SU-DHL-6 (cell line): ENCODE data around the gene SLC10A1.

Experiments
- H2AFZ ChIP-seq: fragments of 200-600 bp; sonication (generic); 2 replicates; pipeline ENCODE4 v1.6.1; 2014; ENCODE audit warnings: low read depth, mild to moderate bottlenecking, moderate library complexity, mixed read lengths, antibody characterized with exemption, low read length; ENCODE audit not compliant: severe bottlenecking
- H3F3A ChIP-seq: fragments of 200-600 bp; shearing (Covaris generic); 2 replicates; pipeline ENCODE4 v1.6.0; 2016; ENCODE audit warnings: antibody characterized with exemption, mild to moderate bottlenecking; ENCODE audit not compliant: insufficient read depth
- H3K27ac ChIP-seq: fragments of 200-600 bp; sonication (generic); 2 replicates; pipeline ENCODE4 v1.5.1; 2016; ENCODE audit warnings: low read depth, mild to moderate bottlenecking, low read length, moderate library complexity, mixed read lengths
- H3K27me3 ChIP-seq: fragments of 200-600 bp; sonication (generic), shearing (Covaris generic); 2 replicates; pipeline ENCODE4 v1.6.0; 2014; ENCODE audit warnings: mild to moderate bottlenecking, low read length
- H3K36me3 ChIP-seq: fragments of 200-600 bp; sonication (generic); 2 replicates; pipeline ENCODE4 v1.6.1; 2014; ENCODE audit warnings: mild to moderate bottlenecking, low read length, mixed read lengths
- H3K4me2 ChIP-seq: fragments of 300-600, 200-600 bp; shearing (Covaris generic), sonication (generic); 2 replicates; pipeline ENCODE4 v1.6.0; 2014; ENCODE audit warnings: low read length, low read depth, mild to moderate bottlenecking; ENCODE audit not compliant: poor library complexity, severe bottlenecking
- H3K4me3 ChIP-seq: fragments of 200-600 bp; sonication (generic); 2 replicates; pipeline ENCODE4 v1.5.1; 2014; ENCODE audit warnings: antibody characterized with exemption, low read length, mild to moderate bottlenecking, mixed read lengths; ENCODE audit not compliant: insufficient read depth, poor library complexity, severe bottlenecking
- H3K79me2 ChIP-seq: fragments of 200-600 bp; sonication (generic); 2 replicates; pipeline ENCODE4 v1.6.1; 2014; ENCODE audit warnings: mild to moderate bottlenecking, low read length, moderate library complexity; ENCODE audit not compliant: insufficient read depth
- H3K9ac ChIP-seq: fragments of 200-600 bp; sonication (generic); 2 replicates; pipeline ENCODE4 v1.7.0; 2014; ENCODE audit warnings: mild to moderate bottlenecking, low read length
- H3K9me2 ChIP-seq: fragments of 200-600 bp; sonication (generic); replicated peaks from 2 replicates; pipeline ENCODE4 v1.6.1; 2014; ENCODE audit warnings: low read length; ENCODE audit not compliant: insufficient read depth
- H3K9me3 ChIP-seq: fragments of 200-600 bp; sonication (generic); 2 replicates; pipeline ENCODE4 v1.6.1; 2014; ENCODE audit warnings: low read length, mixed read lengths; ENCODE audit not compliant: insufficient read depth
- H4K20me1 ChIP-seq: fragments of 200-600 bp; sonication (generic); 2 replicates; pipeline ENCODE4 v1.6.1; 2014; ENCODE audit warnings: low read depth, mild to moderate bottlenecking, antibody characterized with exemption, low read length, moderate library complexity, mixed read lengths
- EZH2phosphoT487 ChIP-seq: fragments of 200-600 bp; sonication (generic), shearing (Covaris generic); conservative IDR thresholded peaks from 2 replicates; pipeline ENCODE4 v1.6.1; 2018; ENCODE audit warnings: mild to moderate bottlenecking, antibody characterized with exemption, low read length, moderate library complexity, mixed read lengths
- TF ChIP-seq, protein P1 (sequence below): fragments of 200-600 bp; sonication (generic); IDR thresholded peaks from one replicate; pipeline ENCODE4 v1.5.1; 2017; ENCODE audit warnings: antibody characterized with exemption, mild to moderate bottlenecking, low read length, moderate library complexity; ENCODE audit not compliant: insufficient read depth, poor library complexity, severe bottlenecking

The SLC10A1 gene

DNA sequence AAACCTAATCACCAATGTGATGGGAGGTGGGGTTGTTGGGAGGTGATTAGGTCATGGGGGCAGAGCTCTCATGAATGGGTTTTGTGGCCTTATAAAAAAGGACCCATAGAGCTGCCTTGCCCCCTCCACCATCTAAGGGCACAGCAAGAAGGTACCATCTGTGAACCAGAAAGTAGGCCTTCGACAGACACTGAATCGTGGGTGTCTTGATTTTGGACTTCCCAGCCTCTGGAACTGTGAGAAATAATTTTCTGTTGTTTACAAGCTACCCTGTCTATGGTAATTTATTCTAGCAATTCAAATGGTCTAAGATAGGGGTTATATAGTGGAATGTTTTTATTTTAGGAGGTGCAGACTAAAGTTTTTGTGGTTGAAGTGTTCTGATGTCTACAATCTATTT, 7.9 kb upstream of the SLC10A1 start:
- no peaks in the 10 kb centered on the region for H4K20me1 ChIP-seq

GRCh38 chr14:69803753-69804152, 6.7 kb upstream of the SLC10A1 start:
- Histone ChIP-seq H3K79me2 (no peaks in the 10 kb centered on the region), H3K27me3 (no peaks in the 10 kb centered on the region), H3F3A (no peaks in the 10 kb centered on the region), H3K4me2 (no peak overlapping the region), H3K4me3 (no peak overlapping the region), H2AFZ (no peak overlapping the region), H3K9ac (no peak overlapping the region), H3K9me3 (no peaks in the 10 kb centered on the region), H3K36me3 (no peaks in the 10 kb centered on the region), H3K9me2 (no peaks in the 10 kb centered on the region), H4K20me1 (no peaks in the 10 kb centered on the region), H3K27ac (no peak overlapping the region)
- TF ChIP-seq, protein P1, sequence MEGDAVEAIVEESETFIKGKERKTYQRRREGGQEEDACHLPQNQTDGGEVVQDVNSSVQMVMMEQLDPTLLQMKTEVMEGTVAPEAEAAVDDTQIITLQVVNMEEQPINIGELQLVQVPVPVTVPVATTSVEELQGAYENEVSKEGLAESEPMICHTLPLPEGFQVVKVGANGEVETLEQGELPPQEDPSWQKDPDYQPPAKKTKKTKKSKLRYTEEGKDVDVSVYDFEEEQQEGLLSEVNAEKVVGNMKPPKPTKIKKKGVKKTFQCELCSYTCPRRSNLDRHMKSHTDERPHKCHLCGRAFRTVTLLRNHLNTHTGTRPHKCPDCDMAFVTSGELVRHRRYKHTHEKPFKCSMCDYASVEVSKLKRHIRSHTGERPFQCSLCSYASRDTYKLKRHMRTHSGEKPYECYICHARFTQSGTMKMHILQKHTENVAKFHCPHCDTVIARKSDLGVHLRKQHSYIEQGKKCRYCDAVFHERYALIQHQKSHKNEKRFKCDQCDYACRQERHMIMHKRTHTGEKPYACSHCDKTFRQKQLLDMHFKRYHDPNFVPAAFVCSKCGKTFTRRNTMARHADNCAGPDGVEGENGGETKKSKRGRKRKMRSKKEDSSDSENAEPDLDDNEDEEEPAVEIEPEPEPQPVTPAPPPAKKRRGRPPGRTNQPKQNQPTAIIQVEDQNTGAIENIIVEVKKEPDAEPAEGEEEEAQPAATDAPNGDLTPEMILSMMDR, result no peak
- TF ChIP-seq EZH2phosphoT487, result no peak

More for the DNA sequence above, 7.9 kb upstream of the SLC10A1 start:
- H3K9ac ChIP-seq, result no peak overlapping the region
- H3K27me3 ChIP-seq, result no peaks in the 10 kb centered on the region
- no peaks in the 10 kb centered on the region for H3K9me2 ChIP-seq
- no peaks in the 10 kb centered on the region for H3F3A ChIP-seq
- no peaks in the 10 kb centered on the region for H3K79me2 ChIP-seq
- H3K27ac ChIP-seq, result no peak overlapping the region
- H3K9me3 ChIP-seq, result no peaks in the 10 kb centered on the region
- no peak overlapping the region for H3K4me3 ChIP-seq
- no peaks in the 10 kb centered on the region for H3K36me3 ChIP-seq
- no peak overlapping the region for H2AFZ ChIP-seq
- no peak overlapping the region for H3K4me2 ChIP-seq
- no peak for TF ChIP-seq EZH2phosphoT487
- TF ChIP-seq, protein P1, result no peak

DNA sequence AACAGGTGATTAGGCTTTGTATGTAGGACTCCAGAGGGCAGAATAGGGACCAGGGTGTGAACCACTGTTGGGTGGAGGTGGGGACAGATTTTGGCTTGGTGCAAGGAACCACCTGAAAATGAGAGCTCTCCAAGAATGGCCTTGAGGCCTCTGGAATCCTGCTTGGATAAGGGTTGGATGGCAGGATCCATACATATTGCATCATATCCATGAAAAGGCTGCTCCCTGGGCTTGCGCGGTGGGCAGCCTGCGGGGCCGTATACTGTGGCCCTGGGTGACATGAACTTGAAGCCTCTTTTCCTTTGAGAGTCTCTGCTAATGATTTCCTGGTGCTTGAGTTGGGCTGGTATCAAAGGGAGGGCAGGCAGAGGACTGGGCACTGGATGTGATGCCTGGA, 1.3 kb upstream of the SLC10A1 start:
- Histone ChIP-seq H3K27ac (no peak overlapping the region), H3K9ac (no peak overlapping the region), H3K36me3 (no peaks in the 10 kb centered on the region), H3K4me2 (no peak overlapping the region), H3K9me2 (no peaks in the 10 kb centered on the region), H3K79me2 (no peaks in the 10 kb centered on the region), H3F3A (no peaks in the 10 kb centered on the region), H3K27me3 (no peaks in the 10 kb centered on the region), H3K4me3 (no peak overlapping the region), H4K20me1 (no peaks in the 10 kb centered on the region), H3K9me3 (no peaks in the 10 kb centered on the region), H2AFZ (no peak overlapping the region)
- no peak for TF ChIP-seq EZH2phosphoT487
- TF ChIP-seq, protein P1, result no peak
